Aorta (tissue), 5 donors: Measurements from ENCODE around the gene LZTFL1. TPM values are rescaled to one million over a fixed set of nuclear protein-coding genes. Genes with fewer than 3 reads are reported as not detected.

Experiments
- ATAC-seq: fragments of 200-7000 bp; cut with Tn5 transposase; one replicate; pipeline ENCODE4 v1.9.1; 2022; ENCODE audit warnings: moderate library complexity; ENCODE audit not compliant: low FRiP score
- DNase-seq, 2 donors: peaks; one replicate each; pipeline ENCODE4 v3.0.0-alpha.2; 2020
- H3K27ac ChIP-seq, 2 donors: one replicate each; pipeline ENCODE4 v1.5.1; 2013; ENCODE audit warnings: low read length in 2 of 2, mild to moderate bottlenecking in 2 of 2, moderate library complexity in 2 of 2, control low read depth in 1 of 2, inconsistent platforms in 1 of 2, low read depth in 1 of 2
- H3K27me3 ChIP-seq, 2 donors: one replicate each; pipeline ENCODE4 v1.6.1; 2013; ENCODE audit warnings: control low read depth in 1 of 2, low read length in 1 of 2, mild to moderate bottlenecking in 1 of 2, moderate library complexity in 1 of 2; ENCODE audit not compliant: insufficient read depth in 2 of 2, control insufficient read depth in 1 of 2
- H3K36me3 ChIP-seq, 2 donors: one replicate each; pipeline ENCODE4 v1.6.1; 2013; ENCODE audit warnings: control low read depth in 1 of 2, low read length in 1 of 2, mild to moderate bottlenecking in 1 of 2; ENCODE audit not compliant: insufficient read depth in 2 of 2, control insufficient read depth in 1 of 2
- H3K4me1 ChIP-seq, 2 donors: one replicate each; pipeline ENCODE4 v1.6.1; 2013; ENCODE audit warnings: low read length in 2 of 2, control low read depth in 1 of 2, mild to moderate bottlenecking in 1 of 2, moderate library complexity in 1 of 2; ENCODE audit not compliant: insufficient read depth in 2 of 2, control insufficient read depth in 1 of 2
- H3K4me3 ChIP-seq, 2 donors: one replicate each; pipeline ENCODE4 v1.5.1; 2013; ENCODE audit warnings: low read length in 2 of 2, control low read depth in 1 of 2, mild to moderate bottlenecking in 1 of 2
- H3K9me3 ChIP-seq: one replicate; pipeline ENCODE4 v1.6.1; 2013; ENCODE audit warnings: mild to moderate bottlenecking, low read length; ENCODE audit not compliant: control insufficient read depth
- WGBS, 2 donors: extraction: QIAGEN DNeasy Blood & Tissue Kit; methylation state at CpG; one replicate each; pipeline ENCODE4 v1.1.7; 2013; 5-methylcytosine and 5-hydroxymethylcytosine counted together
- intact Hi-C, 2 donors: fragments of 100-400 bp; cut with DNase I; formaldehyde crosslinking; loops; one replicate each; pipeline versions ENCODE4 v1.14.2 to v1.15.0; 2022
- polyA plus RNA-seq, 2 donors: library from polyadenylated mRNA; stranded (reverse); fragments of 200-250 nt; gene quantifications; one replicate each; pipeline ENCODE4 v1.2.3, GENCODE V29; 2013
- total RNA-seq, 2 donors: library from RNA; stranded (reverse); fragmentation: NEBNext Ultra II Directional; extraction: Animal tissue kit (Norgen Biotek cat#: 25700); gene quantifications; one replicate each; pipeline ENCODE4 v1.2.1, GENCODE V29; 2021
- donor health status: healthy with polysubstance abuse.
- donor health status: Bipolar disorder and iron deficiency.
- donor health status: DM: no; HTN: no; CAD: no.
- donor health status: DM: no; HTN: no; CAD: no.
- donor health status: DM: yes; HTN: yes; CAD: no.

Gene LZTFL1
- total and polyA plus RNA-seq, 4 donors = 9.8 to 16.3 (median 11.1) TPM

- no peaks in the 10 kb centered on the region for H3K36me3 ChIP-seq
- WGBS, 2 donors = 80 to 88% methylated on average over 4 of the region's 4 CpGs
- no peak for ATAC-seq
- DNase-seq = no peak
- H3K4me3 ChIP-seq = no peak overlapping the region
- intact Hi-C loops = no loop called here
- peaks cover 1% of the 10 kb centered on the region for H3K9me3 ChIP-seq
- H3K4me1 ChIP-seq = no peaks in the 10 kb centered on the region
- no peaks in the 10 kb centered on the region for H3K27me3 ChIP-seq
- no peak overlapping the region for H3K27ac ChIP-seq
Observed at GRCh38 chr3:45789235-45789812, 52.6 kb downstream of the LZTFL1 start.

DNA sequence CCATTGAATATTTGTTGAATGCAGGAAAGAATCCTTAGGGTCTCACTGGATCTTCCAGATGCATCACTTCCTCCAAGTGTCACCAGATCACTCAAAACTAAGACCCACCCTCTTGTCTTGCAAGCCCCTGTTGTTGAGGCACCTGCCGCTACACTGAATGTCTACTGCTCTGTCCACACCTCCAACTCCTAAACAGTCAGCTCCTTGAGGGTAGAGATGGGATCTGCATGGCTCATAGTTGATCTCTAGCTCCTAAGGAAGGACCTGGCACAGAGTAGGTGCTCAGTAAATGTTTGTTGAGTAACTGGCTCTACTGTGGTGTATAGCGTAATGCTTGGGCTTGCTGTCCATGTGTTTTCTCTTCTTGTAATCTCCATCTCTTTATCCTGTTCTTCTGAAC is 54.4 kb downstream of the LZTFL1 start:
- intact Hi-C loops = no loop called here
- DNase-seq = no peak
- Histone ChIP-seq H3K36me3 (no peaks in the 10 kb centered on the region), H3K4me1 (no peaks in the 10 kb centered on the region), H3K27ac (no peak overlapping the region), H3K27me3 (no peaks in the 10 kb centered on the region), H3K9me3 (peaks cover 1% of the 10 kb centered on the region), H3K4me3 (no peak overlapping the region)
- WGBS, 2 donors = 95 to 100% methylated on average over 2 of the region's 2 CpGs
- no peak for ATAC-seq

DNA sequence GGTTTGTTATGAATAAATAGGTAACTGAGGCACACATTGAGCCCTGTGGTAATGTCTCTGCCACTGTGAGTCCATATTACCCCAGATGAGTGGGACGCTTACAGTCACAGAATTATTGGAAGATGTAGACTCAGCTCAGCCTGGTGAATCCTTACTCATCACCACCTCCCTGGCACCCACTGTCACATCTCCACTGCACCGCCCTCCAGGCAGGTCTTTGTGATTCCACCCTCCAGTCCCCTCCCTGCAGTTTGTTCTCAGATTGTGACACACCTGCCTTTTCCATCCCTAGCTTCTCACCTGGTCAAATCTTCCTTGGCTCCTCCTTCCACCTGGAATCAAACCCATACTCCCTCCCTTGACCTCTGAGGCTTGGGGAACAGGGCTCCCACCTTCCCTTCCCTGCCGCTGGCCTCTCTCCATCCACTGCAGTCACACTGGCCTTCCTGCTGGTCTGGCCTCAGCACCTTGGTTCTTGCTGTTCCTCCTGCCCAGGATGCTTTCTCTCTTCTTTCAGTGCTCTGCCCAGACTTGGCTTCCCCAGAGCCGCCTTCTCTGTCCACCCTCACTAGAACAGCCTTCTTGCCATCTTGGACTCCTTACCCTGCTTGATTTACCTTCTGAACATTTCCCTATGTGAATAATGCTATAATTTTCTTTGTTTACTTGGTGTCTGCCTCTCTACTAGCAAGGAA is 55.0 kb downstream of the LZTFL1 start:
- Histone ChIP-seq H3K4me3 (no peak overlapping the region), H3K36me3 (no peaks in the 10 kb centered on the region), H3K9me3 (peaks cover 1% of the 10 kb centered on the region), H3K27ac (no peak overlapping the region), H3K4me1 (no peaks in the 10 kb centered on the region), H3K27me3 (no peaks in the 10 kb centered on the region)
- intact Hi-C loops = no loop called here
- no peak for DNase-seq
- WGBS, 2 donors = 60 to 84% methylated on average over 4 of the region's 4 CpGs
- ATAC-seq = no peak

DNA sequence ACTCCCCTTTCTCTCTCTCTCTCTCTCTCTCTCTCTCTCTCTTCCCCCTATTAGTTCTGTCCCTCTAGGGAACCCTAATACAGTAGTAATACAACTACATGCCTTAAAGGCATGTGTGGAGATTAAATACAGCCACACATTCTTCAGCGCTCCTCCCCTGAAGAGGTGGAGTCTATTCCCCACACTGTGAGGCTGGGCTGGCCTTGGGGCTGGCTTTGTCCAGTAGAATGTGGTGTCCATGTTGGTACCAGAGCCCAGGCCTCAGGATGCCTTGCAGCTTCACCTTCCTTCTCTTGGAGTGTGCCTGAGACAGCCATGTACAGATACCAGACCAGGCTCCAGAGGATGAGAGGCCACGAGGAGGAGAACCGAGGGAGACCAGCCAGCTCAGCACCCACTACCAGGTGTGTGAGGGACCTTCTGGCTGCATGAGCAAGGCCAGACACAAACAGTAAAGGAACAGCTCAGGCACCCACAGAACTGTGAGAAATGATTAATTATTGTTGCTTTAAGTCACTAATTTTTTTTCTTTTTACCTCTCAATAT is 56.2 kb downstream of the LZTFL1 start:
- no peak for ATAC-seq
- no peak overlapping the region for H3K27ac ChIP-seq
- no peaks in the 10 kb centered on the region for H3K36me3 ChIP-seq
- intact Hi-C loops = no loop called here
- no peak overlapping the region for H3K4me3 ChIP-seq
- H3K27me3 ChIP-seq = no peaks in the 10 kb centered on the region
- no peak for DNase-seq
- peaks cover 1% of the 10 kb centered on the region for H3K9me3 ChIP-seq
- no peaks in the 10 kb centered on the region for H3K4me1 ChIP-seq
- WGBS, 2 donors = 66 to 71% methylated on average over 3 of the region's 3 CpGs

DNA sequence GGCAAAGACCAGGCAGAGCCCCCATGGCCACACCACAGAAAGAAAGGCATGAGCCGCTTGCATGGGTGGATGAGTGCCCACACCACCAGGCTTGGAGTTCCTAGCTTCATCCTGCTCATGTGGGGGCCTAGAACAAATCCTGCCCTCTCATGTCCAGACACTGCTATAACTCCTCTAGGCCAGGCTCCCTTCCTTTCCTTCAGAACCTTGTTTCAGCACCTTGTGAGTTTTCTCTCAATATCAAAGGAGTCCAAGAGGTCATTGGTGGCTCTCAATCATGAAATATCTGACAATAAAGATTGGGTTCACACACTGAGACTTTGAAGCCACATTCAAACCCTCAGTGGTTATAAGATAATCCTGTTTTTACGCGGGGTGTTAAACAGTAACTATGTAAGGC is 58.3 kb downstream of the LZTFL1 start:
- 90 to 93% methylated on average over 3 of the region's 3 CpGs for WGBS, 2 donors
- intact Hi-C loops = no loop called here
- ATAC-seq (no peak), DNase-seq (no peak)
- no peaks in the 10 kb centered on the region for H3K4me1 ChIP-seq
- H3K36me3 ChIP-seq = no peaks in the 10 kb centered on the region
- H3K27ac ChIP-seq = no peak overlapping the region
- H3K9me3 ChIP-seq = peaks cover 1% of the 10 kb centered on the region
- no peak overlapping the region for H3K4me3 ChIP-seq
- no peaks in the 10 kb centered on the region for H3K27me3 ChIP-seq

DNA sequence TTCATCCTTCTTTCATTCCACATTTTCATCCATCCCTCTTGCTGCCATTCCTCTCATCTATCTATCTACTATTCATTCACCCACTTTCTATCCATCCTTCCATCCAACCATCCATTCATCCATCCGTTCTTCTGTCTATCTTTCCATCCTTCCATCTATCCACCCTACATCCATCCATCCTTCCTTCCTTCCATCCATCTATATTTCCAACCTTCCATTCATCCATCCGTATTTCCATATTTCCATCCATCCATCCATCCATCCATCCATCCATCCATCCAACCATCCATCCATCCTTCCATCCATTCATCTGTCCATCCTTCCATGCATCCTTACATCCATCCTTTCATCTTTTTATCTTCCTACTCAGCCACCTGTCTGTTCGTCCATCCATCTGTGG is 59.5 kb downstream of the LZTFL1 start:
- no peaks in the 10 kb centered on the region for H3K9me3 ChIP-seq
- no peaks in the 10 kb centered on the region for H3K36me3 ChIP-seq
- WGBS, 2 donors = 84 to 86% methylated on average over 3 of the region's 3 CpGs
- no peaks in the 10 kb centered on the region for H3K4me1 ChIP-seq
- no peaks in the 10 kb centered on the region for H3K27me3 ChIP-seq
- intact Hi-C loops = no loop called here
- no peak for DNase-seq
- H3K27ac ChIP-seq = no peak overlapping the region
- H3K4me3 ChIP-seq = no peak overlapping the region
- ATAC-seq = no peak

DNA sequence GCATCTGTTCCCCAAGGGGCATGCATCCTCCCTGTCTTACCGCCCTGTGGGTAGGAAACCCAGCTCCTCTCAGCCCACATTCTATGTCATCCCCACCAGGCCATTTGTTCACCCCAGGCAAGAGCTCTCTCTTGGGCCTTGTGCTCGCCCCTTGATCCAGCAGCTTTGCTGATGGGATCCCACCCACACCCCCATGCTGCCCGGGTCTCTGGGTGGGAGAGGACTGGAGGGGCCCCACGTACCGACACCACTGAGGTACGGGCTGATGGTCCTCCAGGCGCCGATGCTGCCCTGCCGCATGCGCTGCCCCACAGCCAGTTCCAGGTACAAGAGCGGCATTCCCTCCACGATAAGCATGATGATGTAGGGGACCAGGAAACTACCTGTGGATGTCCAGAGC is 60.1 kb downstream of the LZTFL1 start:
- Histone ChIP-seq H3K9me3 (no peaks in the 10 kb centered on the region), H3K36me3 (no peaks in the 10 kb centered on the region), H3K27ac (no peak overlapping the region), H3K4me1 (no peaks in the 10 kb centered on the region), H3K4me3 (no peak overlapping the region), H3K27me3 (no peaks in the 10 kb centered on the region)
- intact Hi-C loops = no loop called here
- whole genome bisulfite sequencing, 2 donors = 91 to 93% methylated on average over 12 of the region's 12 CpGs
- DNase-seq (no peak), ATAC-seq (no peak)

GRCh38 chr3:45781271-45781670 is 60.6 kb downstream of the LZTFL1 start:
- no peak for ATAC-seq
- intact Hi-C loops = no loop called here
- 65 to 74% methylated on average over 5 of the region's 5 CpGs for WGBS, 2 donors
- Histone ChIP-seq H3K4me1 (no peaks in the 10 kb centered on the region), H3K27ac (no peak overlapping the region), H3K9me3 (no peaks in the 10 kb centered on the region), H3K36me3 (no peaks in the 10 kb centered on the region), H3K27me3 (no peaks in the 10 kb centered on the region), H3K4me3 (no peak overlapping the region)
- DNase-seq = no peak
